Measurements from ENCODE around the gene GABRB1. TPM values are rescaled to one million over a fixed set of nuclear protein-coding genes. Genes with fewer than 3 reads are reported as not detected.

GABRB1 gene
- total and polyA plus RNA-seq, 2 of the 8 experiments (the other 6 are each of a cell fraction or from before 2014, with no cell fraction given) = 0.22 to 0.38 TPM

GRCh38 chr4:47050761-47051725 is 19.7 kb downstream of the GABRB1 start:
- Histone ChIP-seq H3K4me1 (replicated peaks in 1 of 4; ENCODE audit: control insufficient read depth in 3 of 4, insufficient read depth in 4 of 4, low read length in 3 of 4) (no peaks in the 10 kb centered on the region), H3K79me1 (ENCODE audit: low read depth, low read length) (no peaks in the 10 kb centered on the region), H2AK5ac (ENCODE audit: low read depth, low read length) (no peak overlapping the region), H2AFZ (ENCODE audit: low read length) (peak overlapping the region; percentile 87; the same call in 1 of the 2 replicates), H3K36me3 (ENCODE audit: control insufficient read depth in 2 of 4, insufficient read depth in 4 of 4, low read length in 3 of 4) (no peaks in the 10 kb centered on the region), H3K27me3 (replicated peaks in 1 of 4; ENCODE audit: control insufficient read depth in 3 of 4, extremely low read depth in 1 of 4, insufficient read depth in 3 of 4, low read length in 3 of 4) (no peaks in the 10 kb centered on the region), H4K20me1 (replicated peaks in 1 of 2; ENCODE audit: control insufficient read depth in 1 of 2, insufficient read depth in 2 of 2, low read length in 2 of 2) (no peaks in the 10 kb centered on the region), H3K18ac (ENCODE audit: extremely low read depth, low read length) (no peak overlapping the region), H4K91ac (replicated peaks; ENCODE audit: insufficient read length, low read length) (no peak overlapping the region), H3K27ac (ENCODE audit: low read depth, low read length) (no peak overlapping the region), H2BK20ac (ENCODE audit: low read length) (no peak overlapping the region), H3K79me2 (ENCODE audit: control insufficient read depth in 1 of 2, insufficient read depth in 2 of 2, low read length in 2 of 2) (no peaks in the 10 kb centered on the region), H2BK5ac (ENCODE audit: low read depth, low read length) (no peak overlapping the region), H3K9me3 (ENCODE audit: insufficient read depth in 2 of 2, low read depth in 1 of 2, low read length in 1 of 2) (no peaks in the 10 kb centered on the region), H3K9ac (replicated peaks in 1 of 4; ENCODE audit: extremely low read depth in 1 of 4, low read depth in 3 of 4, low read length in 3 of 4) (no peak overlapping the region), H2BK120ac (replicated peaks; ENCODE audit: low read depth, low read length) (no peak overlapping the region), H2BK12ac (ENCODE audit: low read depth, low read length) (no peak overlapping the region), H4K8ac (ENCODE audit: extremely low read depth, insufficient read depth, low read length) (no peak overlapping the region), H3K14ac (ENCODE audit: insufficient read length) (no peak overlapping the region), H3K23ac (ENCODE audit: insufficient read length) (no peak overlapping the region), H3K56ac (replicated peaks; ENCODE audit: insufficient read length, low read depth, low read length) (no peak overlapping the region), H3K23me2 (ENCODE audit: low read depth, low read length) (no peaks in the 10 kb centered on the region), H2BK15ac (ENCODE audit: low read length) (no peak overlapping the region), H4K5ac (ENCODE audit: insufficient read length, low read depth, low read length) (no peak overlapping the region), H3K4ac (replicated peaks; ENCODE audit: insufficient read length, low read depth, low read length) (no peak overlapping the region), H3K4me3 (ENCODE audit: extremely low read depth in 1 of 4, insufficient read depth in 2 of 4, low read depth in 3 of 4, low read length in 4 of 4) (no peak overlapping the region), H3K4me2 (ENCODE audit: insufficient read depth in 1 of 2, low read depth in 2 of 2, low read length in 2 of 2) (no peak overlapping the region)
- TF ChIP-seq HDAC6 (IDR thresholded peaks at IDR 0.05; ENCODE audit: low read depth, low read length) = no peak
- no peak for TF ChIP-seq TCF12 (IDR thresholded peaks at IDR 0.05; ENCODE audit: low read depth, low read length)
- no peak for TF ChIP-seq GTF2F1 (IDR thresholded peaks at IDR 0.05; ENCODE audit: borderline replicate concordance, low read depth, low read length)
- TF ChIP-seq POLR2AphosphoS5 (IDR thresholded peaks at IDR 0.05; ENCODE audit: low read depth, low read length) = no peak
- no peak for TF ChIP-seq SAP30 (IDR thresholded peaks at IDR 0.05; ENCODE audit: insufficient read depth, insufficient replicate concordance, low read length)
- no peak for TF ChIP-seq CHD1 (IDR thresholded peaks at IDR 0.05; ENCODE audit: low read depth, low read length)
- no peak for TF ChIP-seq SRF (IDR thresholded peaks at IDR 0.05; ENCODE audit: low read depth, low read length)
- TF ChIP-seq NANOG (IDR thresholded peaks at IDR 0.05; ENCODE audit: insufficient read depth, low read depth, low read length, poor library complexity, severe bottlenecking) = peak; percentile 60
- no peak for FAIRE-seq
- CTCF ChIA-PET (ENCODE audit: partially characterized antibody) = no interaction called here
- POLR2A ChIA-PET (ENCODE audit: partially characterized antibody) = no interaction called here
- no peak for DNase-seq (ENCODE audit: low read depth in 1 of 2, low spot score in 2 of 2)
- WGBS, 2 experiments (ENCODE audit: extremely low coverage in 1 of 2, insufficient coverage in 1 of 2, insufficient read length in 1 of 2, insufficient replicate concordance in 2 of 2, low coverage in 1 of 2, low lambda C conversion rate in 2 of 2, missing lambda C conversion rate in 1 of 2) = 66% methylated on average over 3 of the region's 3 CpGs; no CpG with 5 or more reads in 1 of the 2 experiments

All from H1 (cell line).